Fibroblast of villous mesenchyme (primary cell): Measurements from ENCODE around the gene BMP2K. TPM values are rescaled to one million over a fixed set of nuclear protein-coding genes. Genes with fewer than 3 reads are reported as not detected.

Source experiments
- DNase-seq: peaks from one replicate; pipeline ENCODE4 v3.0.0-alpha.2; 2010; ENCODE audit warnings: low read depth
- H3K4me3 ChIP-seq: 2 replicates; pipeline ENCODE4 v1.5.1; 2011; ENCODE audit warnings: low read depth, mild to moderate bottlenecking, low read length
- total RNA-seq: library from RNA; depleted of rRNA; stranded (reverse); fragments of >200 nt; gene quantifications from 2 replicates; pipeline ENCODE4 v1.2.3, GENCODE V29; 2012
- TF ChIP-seq, protein P1 (sequence below): IDR thresholded peaks from 2 replicates; pipeline ENCODE4 v1.5.1; 2012; ENCODE audit warnings: low read depth, mild to moderate bottlenecking, low read length; ENCODE audit not compliant: insufficient read depth

The BMP2K gene
- total RNA-seq, 1 donor = 173 TPM

DNA sequence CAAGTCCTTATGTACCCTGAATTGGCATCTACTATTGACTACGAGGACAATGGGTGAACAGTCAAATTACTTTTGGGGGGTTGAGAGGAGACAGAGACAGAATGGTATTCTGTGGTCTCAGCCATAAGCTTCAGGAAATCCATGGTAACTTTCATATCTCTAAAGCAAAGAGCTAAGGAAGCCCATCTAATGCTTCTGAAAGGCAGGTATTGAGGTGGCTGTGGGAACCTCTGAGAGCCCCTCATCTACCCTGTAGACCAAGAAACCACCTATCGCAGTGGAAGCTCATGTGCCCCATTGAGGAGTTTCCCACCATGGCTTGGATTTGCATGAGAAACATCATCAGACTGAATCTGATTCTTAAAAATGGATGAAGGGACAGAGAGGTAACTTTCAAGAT is 23.1 kb upstream of the BMP2K start:
- TF ChIP-seq, protein P1, sequence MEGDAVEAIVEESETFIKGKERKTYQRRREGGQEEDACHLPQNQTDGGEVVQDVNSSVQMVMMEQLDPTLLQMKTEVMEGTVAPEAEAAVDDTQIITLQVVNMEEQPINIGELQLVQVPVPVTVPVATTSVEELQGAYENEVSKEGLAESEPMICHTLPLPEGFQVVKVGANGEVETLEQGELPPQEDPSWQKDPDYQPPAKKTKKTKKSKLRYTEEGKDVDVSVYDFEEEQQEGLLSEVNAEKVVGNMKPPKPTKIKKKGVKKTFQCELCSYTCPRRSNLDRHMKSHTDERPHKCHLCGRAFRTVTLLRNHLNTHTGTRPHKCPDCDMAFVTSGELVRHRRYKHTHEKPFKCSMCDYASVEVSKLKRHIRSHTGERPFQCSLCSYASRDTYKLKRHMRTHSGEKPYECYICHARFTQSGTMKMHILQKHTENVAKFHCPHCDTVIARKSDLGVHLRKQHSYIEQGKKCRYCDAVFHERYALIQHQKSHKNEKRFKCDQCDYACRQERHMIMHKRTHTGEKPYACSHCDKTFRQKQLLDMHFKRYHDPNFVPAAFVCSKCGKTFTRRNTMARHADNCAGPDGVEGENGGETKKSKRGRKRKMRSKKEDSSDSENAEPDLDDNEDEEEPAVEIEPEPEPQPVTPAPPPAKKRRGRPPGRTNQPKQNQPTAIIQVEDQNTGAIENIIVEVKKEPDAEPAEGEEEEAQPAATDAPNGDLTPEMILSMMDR = no peak
- DNase-seq = no peak
- no peak overlapping the region for H3K4me3 ChIP-seq

DNA sequence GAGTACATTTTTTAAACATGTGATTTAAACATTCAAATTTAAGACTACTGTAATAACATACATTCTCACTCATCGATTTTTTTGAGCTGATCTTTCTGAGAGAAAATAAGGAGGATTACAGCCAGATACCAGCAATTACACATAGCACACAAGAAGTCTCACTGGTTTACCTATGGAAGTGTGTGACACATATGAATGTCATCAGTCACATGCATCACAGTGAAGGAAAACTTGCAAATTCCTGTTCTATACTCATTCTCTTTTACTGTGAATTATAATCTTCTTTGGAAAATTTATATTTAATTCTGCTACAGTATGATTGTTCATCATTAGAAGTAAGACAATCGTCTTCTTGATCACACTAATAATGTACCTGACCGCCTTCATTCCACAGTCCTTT is 21.3 kb upstream of the BMP2K start:
- DNase-seq = no peak
- no peak overlapping the region for H3K4me3 ChIP-seq
- TF ChIP-seq, protein P1 = no peak

DNA sequence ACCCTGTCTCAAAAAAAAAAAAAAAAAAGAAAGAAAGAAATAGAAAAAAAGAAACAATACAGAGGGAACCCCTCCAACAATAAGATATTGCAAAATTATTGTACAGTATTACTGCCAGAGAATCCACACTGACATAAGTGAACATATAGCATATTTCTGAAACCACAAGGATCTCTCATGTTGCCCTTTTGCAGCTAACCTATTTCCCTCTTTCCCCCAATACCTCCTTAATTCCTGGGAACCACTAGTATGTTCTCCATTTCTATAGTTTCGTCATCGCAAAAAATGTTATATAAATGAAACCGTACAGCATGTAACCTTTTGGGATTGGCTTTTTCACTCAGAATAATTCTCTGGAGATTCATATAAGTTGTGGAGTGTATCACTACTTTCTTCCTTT is 20.0 kb upstream of the BMP2K start:
- peak; percentile 23 for DNase-seq
- TF ChIP-seq, protein P1 = no peak
- no peak overlapping the region for H3K4me3 ChIP-seq

DNA sequence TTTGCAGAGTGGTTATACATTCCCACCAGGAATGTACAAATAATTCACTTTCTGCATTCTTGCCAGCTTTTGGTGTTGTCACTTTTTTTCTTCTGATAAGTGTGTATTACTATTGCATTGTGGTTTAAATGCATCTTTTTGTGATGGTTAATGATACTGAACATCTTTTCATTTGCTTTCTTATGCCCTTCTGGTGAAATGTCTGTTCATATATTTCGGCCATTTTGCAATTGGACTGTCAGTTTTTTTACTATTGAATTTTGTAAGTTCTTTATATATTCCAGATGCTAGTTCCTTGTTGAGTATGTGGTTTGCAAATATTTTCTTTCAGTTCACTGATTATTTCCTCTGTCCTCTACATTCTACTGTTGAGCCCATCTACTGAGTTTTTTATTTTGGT is 19.4 kb upstream of the BMP2K start:
- peak; percentile 13 for DNase-seq
- TF ChIP-seq, protein P1 = no peak
- H3K4me3 ChIP-seq = no peak overlapping the region

DNA sequence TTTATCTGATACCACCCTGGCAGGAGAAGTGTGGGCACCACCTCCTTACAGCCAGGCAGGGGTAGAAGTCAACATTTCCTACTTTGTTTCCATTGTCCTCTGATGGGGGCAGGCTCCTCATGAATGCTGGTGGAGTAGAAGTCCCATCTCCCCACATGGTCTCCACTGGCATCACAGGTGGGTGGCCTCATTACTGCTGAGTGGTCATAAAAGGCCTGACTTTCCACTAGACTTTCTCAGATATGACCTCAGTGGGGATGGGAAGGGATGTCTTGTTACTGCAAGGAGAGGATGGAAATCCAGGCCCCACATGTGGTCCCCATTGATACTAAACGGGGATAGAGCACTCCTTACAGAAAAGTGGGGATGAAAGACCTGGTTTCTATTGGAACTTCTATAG is 18.6 kb upstream of the BMP2K start:
- H3K4me3 ChIP-seq = no peak overlapping the region
- TF ChIP-seq, protein P1 = no peak
- DNase-seq = no peak

DNA sequence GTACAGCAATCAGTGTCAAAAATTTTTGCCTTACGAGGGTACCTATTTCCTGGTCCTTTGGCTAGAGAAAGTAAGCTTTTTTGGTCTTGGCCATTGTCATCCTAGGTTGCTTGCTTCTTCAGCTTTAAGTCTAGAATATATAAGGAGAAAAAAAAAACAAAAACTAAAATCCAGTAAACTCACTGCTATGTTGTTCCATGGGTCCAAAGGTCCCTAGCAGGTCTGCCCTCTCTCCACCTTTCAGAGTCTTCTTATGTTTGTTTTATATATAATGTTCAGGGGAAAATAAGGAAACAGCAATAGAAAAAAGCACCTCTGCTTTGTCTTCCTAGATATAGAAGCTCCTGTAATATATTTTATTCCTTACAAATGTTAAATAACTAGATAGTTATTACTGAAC is 18.1 kb upstream of the BMP2K start:
- TF ChIP-seq, protein P1 = no peak
- DNase-seq = no peak
- no peak overlapping the region for H3K4me3 ChIP-seq

DNA sequence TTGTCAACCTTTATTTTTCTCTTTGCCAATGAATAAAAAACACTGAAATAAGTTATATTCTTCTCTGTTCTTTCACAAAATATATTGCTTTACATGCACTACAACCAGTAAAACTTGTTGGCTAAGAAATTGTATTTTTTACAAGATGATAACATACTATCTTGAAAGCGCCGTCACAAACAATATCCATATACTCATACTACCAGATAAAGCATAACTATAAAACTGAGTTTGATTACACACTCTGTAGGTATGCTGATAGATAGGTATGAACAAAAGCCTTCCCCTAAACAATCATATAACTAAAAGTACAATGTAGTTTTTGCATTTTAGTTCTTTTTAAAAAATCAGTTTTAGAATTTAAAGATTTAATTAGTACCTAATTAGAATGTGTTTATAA is 13.6 kb upstream of the BMP2K start:
- no peak overlapping the region for H3K4me3 ChIP-seq
- no peak for DNase-seq
- TF ChIP-seq, protein P1 = no peak
